ENCODE data around the gene GRB2. TPM values are rescaled to one million over a fixed set of nuclear protein-coding genes. Genes with fewer than 3 reads are reported as not detected.

Gene GRB2
- total RNA-seq, 3 donors from 2014 or later = 97.8 to 116 (median 102) TPM

GRCh38 chr17:75313941-75314551 is 91.4 kb downstream of the GRB2 start:
- no peaks in the 10 kb centered on the region for H3K9me3 ChIP-seq
- intact Hi-C loops (cut with DNase I, micrococcal nuclease) = no loop called here
- no peak for TF ChIP-seq CTCF (IDR thresholded peaks at IDR 0.05)
- H3K4me1 ChIP-seq (ENCODE audit: low read depth) = peaks cover 15% of the 10 kb centered on the region
- ATAC-seq (no peak), DNase-seq (peak in 2 of 3 donors; percentile 35 to 48)
- no peaks in the 10 kb centered on the region for H3K36me3 ChIP-seq (ENCODE audit: low read depth)
- no peak overlapping the region for H3K4me3 ChIP-seq

- Histone ChIP-seq H3K36me3 (ENCODE audit: low read depth) (no peaks in the 10 kb centered on the region), H3K4me3 (no peak overlapping the region), H3K9me3 (no peaks in the 10 kb centered on the region), H3K4me1 (ENCODE audit: low read depth) (peaks cover 20% of the 10 kb centered on the region)
- DNase-seq (peak; percentile 82 to 85 (median 83)), ATAC-seq (peak; percentile 95)
- TF ChIP-seq CTCF (IDR thresholded peaks at IDR 0.05) = no peak
- intact Hi-C loops (cut with DNase I, micrococcal nuclease) = no loop called here
Observed at GRCh38 chr17:75308732-75309629, 96.5 kb downstream of the GRB2 start.

GRCh38 chr17:75307957-75308731 is 97.3 kb downstream of the GRB2 start:
- no peak for TF ChIP-seq CTCF (IDR thresholded peaks at IDR 0.05)
- Histone ChIP-seq H3K4me1 (ENCODE audit: low read depth) (peaks cover 20% of the 10 kb centered on the region), H3K9me3 (no peaks in the 10 kb centered on the region), H3K4me3 (no peak overlapping the region), H3K36me3 (ENCODE audit: low read depth) (no peaks in the 10 kb centered on the region)
- intact Hi-C loops (cut with DNase I, micrococcal nuclease) = no loop called here
- DNase-seq (no peak), ATAC-seq (no peak)

DNA sequence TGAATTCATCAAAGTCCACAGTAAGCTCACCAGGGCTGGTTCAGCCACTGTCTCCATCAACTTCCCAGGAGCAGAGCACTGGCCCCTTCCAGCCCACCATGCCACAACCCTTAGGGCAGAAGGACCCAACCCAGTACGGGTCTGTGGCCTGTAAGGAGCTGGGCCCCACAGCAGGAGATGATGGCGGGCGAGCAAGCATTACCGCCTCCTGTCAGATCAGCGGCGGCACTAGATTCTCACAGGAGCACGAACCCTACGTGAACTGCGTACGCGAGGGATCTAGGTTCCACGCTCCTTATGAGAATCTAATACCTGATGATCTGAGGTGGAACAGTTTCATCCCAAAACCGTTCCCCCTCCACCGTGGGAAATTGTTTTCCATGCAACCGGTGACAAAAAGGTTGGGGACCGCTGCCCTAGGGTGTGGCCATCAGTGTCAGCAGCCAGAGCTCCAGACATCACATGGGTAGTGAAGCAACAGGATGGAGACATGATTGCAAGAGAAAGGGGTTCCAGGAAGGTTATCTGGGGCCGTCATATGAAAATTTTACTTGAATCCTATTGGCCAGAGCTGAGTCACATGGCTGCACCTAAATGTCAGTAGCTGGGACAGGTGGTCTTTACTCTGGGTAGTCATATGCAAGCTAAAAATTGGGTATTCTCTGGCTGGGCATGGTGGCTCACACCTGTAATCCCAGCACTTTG is 103.8 kb downstream of the GRB2 start:
- Histone ChIP-seq H3K36me3 (ENCODE audit: low read depth) (no peaks in the 10 kb centered on the region), H3K4me1 (ENCODE audit: low read depth) (no peaks in the 10 kb centered on the region), H3K4me3 (no peak overlapping the region), H3K9me3 (no peaks in the 10 kb centered on the region)
- ATAC-seq (no peak), DNase-seq (no peak)
- TF ChIP-seq CTCF (IDR thresholded peaks at IDR 0.05) = no peak
- intact Hi-C loops (cut with DNase I, micrococcal nuclease) = no loop called here

- ATAC-seq (peak; percentile 31), DNase-seq (no peak)
- no peak for TF ChIP-seq CTCF (IDR thresholded peaks at IDR 0.05)
- no peaks in the 10 kb centered on the region for H3K9me3 ChIP-seq
- no peaks in the 10 kb centered on the region for H3K4me1 ChIP-seq (ENCODE audit: low read depth)
- intact Hi-C loops (cut with DNase I, micrococcal nuclease) = no loop called here
- no peak overlapping the region for H3K4me3 ChIP-seq
- no peaks in the 10 kb centered on the region for H3K36me3 ChIP-seq (ENCODE audit: low read depth)
Observed at GRCh38 chr17:75301049-75301448, 104.4 kb downstream of the GRB2 start.

Measured in mucosa of descending colon (tissue), 3 donors.